SIG-M5 treated with dmso at 0.1 percent for 504 hours (cell line): ENCODE results near the gene MAPKAPK2.
A peak's percentile ranks its signal among the peaks of the same experiment; 100 is the strongest.
"Not testable (repeated sequence)": the region's sequence is repeated elsewhere in the genome, so short reads cannot be mapped to it uniquely, and the experiment has no call there.

ENCODE experiments used
- DNase-seq: peaks from one replicate; lab custom pipeline; 2025; ENCODE audit not compliant: unreplicated experiment; lab: John Stamatoyannopoulos, UW

The MAPKAPK2 gene

DNA sequence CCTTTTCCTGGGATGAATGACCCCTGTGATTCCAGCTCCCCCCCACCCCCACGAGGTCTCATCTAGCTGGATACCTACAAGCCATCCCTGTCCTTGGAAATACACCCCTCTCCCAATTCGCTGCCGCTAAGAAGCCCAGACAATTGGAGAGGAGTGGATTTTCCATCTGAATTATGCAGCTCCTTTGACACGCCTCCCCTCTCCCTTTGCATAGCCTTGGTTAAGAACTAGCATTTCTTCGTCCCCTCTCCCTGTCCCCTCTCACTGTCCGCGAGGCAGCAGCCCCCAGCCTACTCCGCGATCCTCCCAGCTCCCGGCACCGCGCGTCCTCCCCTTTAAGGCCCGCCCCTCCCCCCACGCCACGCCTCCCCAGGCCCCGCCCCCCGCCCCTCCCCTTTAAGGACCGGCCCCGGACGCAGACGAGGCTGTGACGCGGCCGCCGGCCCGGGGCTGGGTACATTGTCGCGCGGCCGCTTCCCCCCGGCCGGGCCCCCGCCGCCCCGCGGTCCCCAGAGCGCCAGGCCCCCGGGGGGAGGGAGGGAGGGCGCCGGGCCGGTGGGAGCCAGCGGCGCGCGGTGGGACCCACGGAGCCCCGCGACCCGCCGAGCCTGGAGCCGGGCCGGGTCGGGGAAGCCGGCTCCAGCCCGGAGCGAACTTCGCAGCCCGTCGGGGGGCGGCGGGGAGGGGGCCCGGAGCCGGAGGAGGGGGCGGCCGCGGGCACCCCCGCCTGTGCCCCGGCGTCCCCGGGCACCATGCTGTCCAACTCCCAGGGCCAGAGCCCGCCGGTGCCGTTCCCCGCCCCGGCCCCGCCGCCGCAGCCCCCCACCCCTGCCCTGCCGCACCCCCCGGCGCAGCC lies at the start of gene MAPKAPK2:
MAPKAPK2 (plus strand) TSS at position 428 of the 856 bp plus-strand sequence; CDS start at position 753, 325 bp downstream.
- DNase-seq, result peak; percentile 83

DNA sequence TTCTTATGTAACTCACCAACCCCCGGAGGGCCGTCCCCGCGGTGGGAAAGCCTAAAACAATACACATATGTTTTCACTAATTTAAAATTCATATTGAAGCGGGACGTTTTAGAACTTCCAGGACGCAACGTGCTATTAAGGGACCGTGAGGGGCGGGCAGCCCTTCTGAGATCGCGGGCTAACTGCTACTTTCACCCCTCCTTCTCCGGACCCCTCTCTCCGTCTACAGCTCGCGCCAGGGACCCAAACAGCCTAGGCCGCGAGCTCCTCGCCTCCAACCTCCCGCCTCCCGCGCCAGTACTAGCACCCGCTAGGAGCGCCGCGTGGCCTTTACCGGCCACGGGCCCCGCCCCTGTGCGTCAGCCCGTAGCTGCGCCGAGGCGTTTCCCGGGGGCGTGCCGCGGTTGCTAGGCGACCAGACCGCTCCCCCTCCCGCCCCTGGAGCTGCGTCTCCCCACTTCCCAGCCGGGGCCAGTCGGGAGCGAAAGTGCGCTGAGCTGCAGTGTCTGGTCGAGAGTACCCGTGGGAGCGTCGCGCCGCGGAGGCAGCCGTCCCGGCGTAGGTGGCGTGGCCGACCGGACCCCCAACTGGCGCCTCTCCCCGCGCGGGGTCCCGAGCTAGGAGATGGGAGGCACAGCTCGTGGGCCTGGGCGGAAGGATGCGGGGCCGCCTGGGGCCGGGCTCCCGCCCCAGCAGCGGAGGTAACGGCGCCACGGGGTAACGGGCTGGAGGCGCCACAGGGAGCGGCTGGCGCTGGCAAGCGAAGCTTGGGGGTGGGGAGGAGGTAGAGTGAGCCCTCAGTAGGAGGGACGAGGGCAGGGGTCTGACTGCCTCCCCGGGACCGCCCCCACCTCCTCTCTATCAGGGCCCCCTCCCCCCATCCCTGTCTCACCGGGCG lies 49.4 kb upstream of the MAPKAPK2 start, which contains the start of gene DYRK3:
DYRK3 (plus strand) TSS at position 457 of the 898 bp plus-strand sequence; CDS start at position 625, 168 bp downstream.
- DNase-seq, result peak; percentile 96

DNA sequence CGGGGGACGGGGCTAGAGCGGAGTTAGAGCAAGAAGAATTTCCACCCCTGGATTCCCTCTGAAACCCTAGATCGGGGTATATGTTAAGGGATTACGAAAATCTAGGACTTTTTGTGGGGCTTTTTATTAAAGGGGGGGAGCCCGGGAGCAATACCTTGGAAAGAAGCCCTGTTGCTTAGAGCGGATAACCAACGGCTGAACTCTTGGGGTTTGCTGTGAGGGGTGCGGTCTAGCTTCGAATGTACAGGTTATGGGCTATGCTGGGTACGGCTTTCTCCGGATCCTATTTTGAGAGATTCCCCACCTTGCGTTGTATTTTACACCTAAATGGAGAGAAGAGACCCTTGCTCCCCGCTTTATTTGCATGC lies 48.7 kb upstream of the MAPKAPK2 start:
- no peak for DNase-seq

DNA sequence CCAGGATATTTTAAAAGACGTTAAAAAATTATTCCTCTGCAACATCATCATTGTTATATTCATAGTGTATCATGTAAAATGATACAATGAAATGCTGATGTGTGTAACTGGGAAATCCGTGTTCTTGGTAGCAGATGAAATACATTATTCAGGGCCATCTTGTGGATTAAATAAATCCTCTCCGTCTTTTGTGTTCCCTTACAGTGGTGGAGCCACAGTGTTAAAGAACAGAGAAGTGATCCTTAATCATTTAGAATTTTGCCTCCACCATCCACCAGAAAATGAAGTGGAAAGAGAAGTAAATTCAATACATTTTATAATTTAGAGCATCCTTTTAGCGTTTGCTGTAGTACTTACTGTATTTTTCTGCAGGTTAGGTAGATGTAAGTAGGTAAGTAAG lies 48.0 kb upstream of the MAPKAPK2 start:
- no peak for DNase-seq

DNA sequence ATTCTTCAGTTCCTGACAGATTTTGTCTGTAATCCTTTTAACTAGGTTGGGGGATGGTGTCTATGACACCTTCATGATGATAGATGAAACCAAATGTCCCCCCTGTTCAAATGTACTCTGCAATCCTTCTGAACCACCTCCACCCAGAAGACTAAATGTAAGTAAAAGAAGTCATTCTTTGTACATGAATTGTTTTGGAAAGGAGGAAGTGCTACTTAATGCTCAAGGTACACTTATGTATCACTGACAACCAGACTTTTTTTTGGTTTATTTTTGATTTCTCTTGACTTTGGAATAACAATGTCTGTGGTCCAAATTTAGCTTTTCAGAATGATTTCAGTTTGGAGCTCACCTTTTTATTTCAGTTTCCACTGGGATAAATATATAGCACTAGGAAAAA lies 47.1 kb upstream of the MAPKAPK2 start:
- DNase-seq, result peak; percentile 35

DNA sequence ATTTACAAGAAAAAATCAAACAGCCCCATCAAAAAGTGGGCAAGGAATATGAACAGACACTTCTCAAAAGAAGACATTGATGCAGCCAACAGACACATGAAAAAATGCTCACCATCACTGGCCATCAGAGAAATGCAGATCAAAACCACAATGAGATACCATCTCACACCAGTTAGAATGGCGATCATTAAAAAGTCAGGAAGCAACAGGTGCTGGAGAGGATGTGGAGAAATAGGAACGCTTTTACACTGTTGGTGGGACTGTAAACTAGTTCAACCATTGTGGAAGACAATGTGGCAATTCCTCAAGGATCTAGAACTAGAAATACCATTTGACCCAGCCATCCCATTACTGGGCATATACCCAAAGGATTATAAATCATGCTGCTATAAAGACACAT lies 42.6 kb upstream of the MAPKAPK2 start:
- DNase-seq, result not testable (repeated sequence)

DNA sequence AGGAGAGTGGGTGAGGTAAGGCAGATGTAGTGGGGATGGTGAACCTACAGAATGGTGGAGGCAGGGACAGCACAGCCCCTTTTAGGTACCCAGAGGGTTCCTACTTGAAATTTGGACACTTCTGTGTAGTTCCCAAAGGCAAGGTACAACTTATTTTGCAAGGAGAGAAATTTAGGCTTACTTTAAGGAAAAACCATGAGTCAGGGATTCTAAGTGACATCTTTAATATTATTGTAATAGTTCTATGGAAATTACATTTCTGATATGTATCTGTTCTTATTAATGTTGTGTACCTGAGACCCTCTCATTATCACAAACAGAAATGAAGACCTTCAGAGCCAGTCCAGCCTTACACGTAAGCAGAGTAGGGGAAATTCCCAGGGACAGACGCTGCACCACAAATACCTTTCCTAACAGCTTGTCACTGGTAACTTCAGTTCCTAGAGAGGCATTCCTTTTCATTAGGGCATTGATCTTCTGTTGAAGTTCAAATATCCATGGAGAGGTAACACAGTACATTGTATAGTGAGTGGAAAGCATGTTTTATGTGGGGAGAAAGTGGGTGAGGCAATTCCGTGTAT lies 41.5 kb upstream of the MAPKAPK2 start:
- no peak for DNase-seq

DNA sequence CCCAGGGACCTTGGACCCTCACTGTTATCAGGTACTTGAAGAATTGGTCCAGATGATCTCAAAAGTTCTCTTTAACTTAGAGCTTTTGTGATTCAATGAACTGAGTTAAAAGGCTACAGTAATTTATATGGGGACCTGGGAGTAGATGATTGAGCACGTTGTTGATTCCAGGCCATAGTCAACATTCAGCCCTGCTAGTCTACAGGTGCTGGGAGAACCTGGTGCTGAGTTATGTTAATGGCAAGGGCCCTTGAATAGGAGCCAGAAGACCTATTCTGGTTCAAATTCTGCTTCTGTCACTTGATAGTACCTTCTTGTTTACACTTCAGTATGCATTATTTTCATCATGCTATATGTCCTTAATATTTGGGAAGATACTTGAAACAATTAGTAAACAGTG lies 38.2 kb upstream of the MAPKAPK2 start:
- DNase-seq, result no peak

DNA sequence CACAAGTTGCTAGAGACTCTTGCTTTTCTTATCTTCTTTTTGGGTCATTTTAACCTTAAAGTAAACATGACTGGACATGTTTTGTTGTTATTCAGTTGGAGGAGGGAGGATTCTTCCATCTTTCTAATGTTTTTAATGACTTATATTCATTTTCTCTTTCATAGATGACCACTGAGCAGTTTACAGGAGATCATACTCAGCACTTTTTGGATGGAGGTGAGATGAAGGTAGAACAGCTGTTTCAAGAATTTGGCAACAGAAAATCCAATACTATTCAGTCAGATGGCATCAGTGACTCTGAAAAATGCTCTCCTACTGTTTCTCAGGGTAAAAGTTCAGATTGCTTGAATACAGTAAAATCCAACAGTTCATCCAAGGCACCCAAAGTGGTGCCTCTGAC lies 37.5 kb upstream of the MAPKAPK2 start:
- DNase-seq, result no peak

DNA sequence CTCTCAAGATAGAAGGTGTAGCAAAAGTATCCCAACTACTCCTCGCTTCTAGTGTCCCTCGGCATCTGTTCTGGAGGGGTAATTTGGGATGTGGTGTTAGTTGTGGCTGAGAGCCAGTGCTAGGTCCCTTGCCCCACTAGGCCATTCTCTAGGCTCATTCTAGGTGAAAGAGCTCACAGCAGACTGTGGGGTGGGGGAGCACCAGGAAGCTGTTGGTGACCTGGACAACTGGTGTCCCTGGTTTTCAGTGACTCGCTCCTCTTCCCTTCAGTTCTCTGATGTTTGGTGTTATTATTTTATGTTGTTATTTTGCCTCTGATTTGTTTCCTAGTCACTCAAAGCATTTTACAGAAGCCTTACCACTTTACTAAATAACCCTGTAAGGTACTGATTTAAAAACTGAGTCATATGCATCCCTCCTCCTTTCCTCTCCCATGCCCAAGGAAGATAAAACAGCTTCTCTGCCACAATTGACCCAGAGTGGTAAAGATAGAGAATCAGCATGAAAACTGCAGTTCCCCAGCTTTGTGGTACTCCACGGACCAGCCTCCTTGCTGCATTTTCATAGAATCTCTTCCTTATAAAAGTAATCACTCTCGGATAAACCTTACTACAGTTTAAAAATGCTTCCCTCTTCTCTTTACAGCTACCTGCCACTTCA lies 35.3 kb upstream of the MAPKAPK2 start:
- DNase-seq, result no peak

DNA sequence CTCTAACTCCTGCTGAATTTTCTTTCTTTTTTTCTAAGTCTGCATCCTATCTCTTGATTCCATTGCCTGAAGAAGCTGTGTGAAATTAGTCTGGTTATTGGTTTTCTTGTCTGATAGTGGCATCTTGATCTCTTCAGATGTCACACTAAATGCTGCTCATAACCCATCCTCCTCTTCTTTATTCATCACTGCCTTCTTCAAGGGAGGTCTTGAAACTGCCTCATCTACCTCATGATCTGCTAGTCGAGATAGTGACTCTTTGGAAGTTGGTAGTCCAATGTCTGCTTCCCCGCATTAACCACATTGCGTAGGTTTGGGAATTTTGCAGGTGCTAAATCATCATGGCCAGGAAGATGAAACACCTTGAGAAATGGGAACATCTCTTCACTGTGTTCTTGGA lies 33.7 kb upstream of the MAPKAPK2 start:
- DNase-seq, result no peak

DNA sequence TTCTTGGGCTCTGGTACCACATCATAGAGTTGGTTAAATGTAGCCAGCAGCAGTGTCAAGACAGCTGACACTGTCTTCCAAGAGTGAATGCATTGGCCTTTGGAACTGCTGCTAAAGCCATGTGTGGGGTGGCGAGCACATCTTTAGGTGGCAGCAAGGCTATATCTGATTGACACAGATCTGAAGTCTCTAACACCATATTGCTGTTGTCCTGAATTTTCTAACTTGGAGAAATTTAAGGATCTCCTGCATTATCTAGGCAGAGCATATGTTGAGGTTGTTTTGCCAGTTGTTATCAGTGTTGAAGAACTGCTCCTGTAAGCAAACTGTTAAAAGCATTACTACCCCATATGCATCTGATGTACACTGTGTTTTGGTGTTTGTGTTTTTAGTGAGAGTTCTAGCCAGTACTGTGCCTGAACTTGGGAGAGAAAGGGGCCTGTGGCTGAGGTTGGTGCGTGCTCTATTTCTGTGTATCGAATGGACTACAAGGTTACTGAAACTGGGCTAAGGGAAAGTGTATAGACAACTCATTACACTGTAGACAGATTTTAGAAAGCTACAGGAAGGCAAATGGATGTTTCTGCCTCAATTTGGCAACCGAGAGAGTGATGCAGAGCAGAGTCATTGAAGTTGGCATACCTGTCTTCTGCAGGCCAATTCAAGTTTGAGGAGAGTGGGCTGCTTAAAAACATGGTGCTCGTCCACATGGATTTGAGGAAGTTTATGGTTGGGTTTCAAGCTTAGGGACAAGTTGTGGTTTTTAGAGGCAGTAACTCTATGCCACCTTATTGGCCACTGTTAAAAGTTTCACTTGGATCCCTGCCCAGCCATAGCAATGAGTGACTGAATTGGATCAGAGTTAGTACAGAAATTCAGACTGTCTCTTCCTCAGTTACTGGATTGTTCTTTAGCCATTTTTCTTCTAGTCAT lies 32.5 kb upstream of the MAPKAPK2 start:
- no peak for DNase-seq

DNA sequence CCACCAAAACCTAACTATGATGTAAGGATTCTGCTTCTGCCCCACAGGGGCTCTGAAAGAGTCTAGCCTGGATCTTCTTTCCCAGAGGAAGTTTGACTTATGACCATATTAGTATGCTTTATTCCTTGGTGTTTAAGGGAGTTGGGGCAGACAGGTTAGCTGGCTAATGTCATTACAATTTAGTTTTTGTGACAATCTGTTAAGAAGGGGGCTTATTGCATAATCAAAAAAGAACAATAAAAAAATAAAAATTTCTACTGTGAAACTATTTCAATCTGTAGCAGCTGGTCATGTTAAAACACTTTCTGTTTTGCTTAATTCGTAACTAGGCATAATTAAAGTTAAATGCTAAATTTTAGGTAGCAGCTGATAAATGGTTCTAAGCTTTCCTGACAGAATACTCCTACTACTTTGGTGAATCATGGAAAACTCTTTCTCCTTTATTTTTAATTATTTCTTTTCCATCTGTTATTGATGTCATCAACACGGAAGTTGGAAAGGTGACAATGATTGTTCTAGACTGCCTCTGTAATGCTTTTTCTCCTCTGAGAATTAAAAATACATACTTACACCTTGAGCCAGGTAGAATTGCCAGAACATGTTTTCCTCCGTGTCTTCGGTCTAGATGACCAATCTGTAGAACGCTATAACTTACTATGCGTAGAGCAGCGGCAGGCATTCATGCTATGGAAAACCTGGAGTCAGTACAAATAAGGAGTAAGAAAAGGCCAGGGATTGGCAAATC lies 30.8 kb upstream of the MAPKAPK2 start:
- no peak for DNase-seq

DNA sequence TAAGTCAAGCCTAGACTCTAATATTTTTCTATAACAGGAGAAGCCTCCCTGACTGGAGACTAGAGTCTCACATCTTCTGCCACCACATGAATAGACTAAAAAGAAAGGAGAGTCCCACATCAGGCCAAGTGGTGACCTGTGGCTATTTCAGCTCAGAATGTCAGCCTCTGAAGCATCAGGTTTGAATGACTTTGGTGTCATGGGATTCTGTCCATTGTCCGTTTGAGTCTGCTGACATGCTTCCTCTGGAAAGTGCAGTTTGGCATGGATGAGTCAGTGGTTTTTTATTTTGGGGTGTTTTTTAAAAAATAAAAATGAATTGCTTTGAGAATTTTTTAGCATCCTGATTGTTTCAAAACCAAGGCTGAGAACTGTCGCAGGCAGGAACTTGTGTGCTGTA lies 29.9 kb upstream of the MAPKAPK2 start:
- no peak for DNase-seq

DNA sequence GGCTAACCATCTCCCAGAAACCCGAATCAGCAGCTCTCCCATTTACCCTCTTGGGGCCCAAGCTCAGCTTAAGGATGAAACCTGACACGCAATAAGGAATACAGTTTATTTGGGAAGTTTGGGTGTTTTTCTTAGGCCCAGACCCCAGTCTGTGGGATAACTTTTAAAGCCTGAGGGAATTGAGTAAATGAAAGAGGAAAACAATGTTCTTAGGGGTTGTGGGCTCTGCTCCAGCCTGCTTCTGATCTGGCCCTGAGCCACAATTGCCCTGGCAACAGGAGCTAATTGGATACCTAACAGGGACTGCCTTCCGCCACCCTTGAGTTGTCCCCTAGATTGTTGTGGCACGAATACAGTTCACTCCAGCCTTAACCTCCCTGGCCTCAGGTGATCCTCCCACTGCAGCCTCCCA lies 29.2 kb upstream of the MAPKAPK2 start:
- no peak for DNase-seq

DNA sequence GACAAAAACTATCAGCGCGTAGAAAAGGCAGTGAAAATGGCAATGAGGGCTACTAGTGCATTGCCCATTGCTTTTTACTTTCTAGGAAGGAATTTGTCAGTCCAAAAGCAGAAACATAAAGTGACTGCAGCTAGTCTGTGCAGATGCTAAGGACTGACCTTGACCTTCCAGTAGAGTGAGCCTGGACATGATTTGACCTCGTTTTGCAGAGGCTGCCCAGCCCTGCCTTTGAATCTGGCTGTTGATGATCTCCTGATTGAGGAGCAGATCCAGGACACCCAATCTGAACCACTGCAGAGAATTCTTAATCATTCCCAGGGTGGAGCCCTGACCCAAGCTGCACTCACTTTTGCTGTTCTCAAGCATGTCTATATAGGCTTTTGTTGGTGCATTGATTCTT lies 27.8 kb upstream of the MAPKAPK2 start:
- DNase-seq, result no peak

DNA sequence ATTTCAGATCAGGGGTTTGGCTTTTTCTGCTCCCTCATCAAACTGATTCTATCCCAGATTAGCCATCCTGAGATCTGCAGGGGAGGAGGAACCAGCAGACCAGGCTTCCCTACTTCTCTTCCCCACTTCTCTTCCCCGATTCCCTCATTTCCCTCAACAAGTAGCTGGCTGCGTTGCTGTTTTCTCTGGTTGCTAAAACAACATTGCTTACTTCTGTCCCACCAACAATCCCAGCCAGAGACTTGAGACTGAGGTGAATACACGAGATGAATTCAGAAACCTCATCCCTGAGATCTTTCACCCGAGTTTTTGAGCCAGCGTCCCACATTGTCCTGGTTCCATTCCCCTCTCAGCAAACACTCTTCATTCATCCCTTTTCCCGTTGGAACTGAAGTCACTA lies 27.0 kb upstream of the MAPKAPK2 start:
- no peak for DNase-seq

DNA sequence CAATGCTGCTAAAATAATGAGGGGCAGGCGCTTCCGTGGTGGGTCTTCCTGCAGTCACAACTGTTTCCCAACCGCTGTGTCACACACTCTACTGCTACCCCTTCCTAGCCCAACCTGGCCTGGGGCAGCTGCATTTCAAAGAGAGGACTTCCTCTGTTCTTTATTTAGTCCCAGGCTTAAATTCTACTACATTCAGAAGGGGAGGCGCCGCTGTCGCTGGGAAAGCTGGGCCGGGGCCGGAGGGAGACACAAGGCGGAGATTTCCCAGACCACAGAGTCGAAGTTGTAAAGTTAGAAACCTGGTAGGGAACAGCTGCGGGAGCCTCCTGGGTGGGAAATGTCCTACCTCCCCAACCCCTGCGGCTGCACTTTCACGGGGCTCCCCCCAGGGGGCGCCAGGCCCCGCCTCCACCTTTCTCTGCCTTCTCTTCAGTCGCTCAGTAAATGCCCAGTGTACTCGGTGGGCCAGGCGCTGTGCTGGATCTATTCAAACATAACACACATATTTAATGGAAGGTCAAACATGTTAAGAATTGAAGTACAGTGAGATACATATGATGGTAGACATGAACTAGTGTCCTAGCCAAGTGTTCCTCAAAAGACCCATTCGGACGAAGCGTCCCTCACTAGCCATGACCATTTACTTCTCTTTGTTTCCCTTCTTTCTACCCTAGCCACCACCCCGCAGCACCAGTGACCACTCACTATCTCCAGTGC lies 26.3 kb upstream of the MAPKAPK2 start:
- peak; percentile 85 for DNase-seq

DNA sequence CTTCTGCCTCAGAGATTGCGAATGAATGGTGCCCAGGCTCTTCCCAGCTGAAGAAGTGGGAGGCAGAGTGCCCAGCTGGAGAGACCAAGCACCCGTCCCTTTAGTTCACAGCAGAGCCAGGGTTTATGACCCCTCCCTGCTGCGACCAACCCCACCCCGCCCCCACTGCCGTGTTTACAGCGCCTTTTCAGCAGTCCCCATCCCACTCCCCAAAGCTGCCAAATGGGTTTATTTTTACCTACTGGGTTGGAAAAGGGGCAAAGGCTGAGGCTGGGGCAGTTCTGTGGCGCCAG lies 25.8 kb upstream of the MAPKAPK2 start:
- DNase-seq, result no peak
